Heart right ventricle (tissue), 16 donors: ENCODE data around the gene PTPRN2. TPM values are rescaled to one million over a fixed set of nuclear protein-coding genes. Genes with fewer than 3 reads are reported as not detected.

ENCODE experiments used
- ATAC-seq, 8 donors: fragments of 200-7000 bp; cut with Tn5 transposase; one replicate each; pipeline ENCODE4 v1.9.1; 2020; ENCODE audit warnings: mild to moderate bottlenecking in 8 of 8, moderate library complexity in 8 of 8, moderate number of reproducible peaks in 1 of 8
- DNase-seq, 2 donors: peaks; one replicate each; pipeline ENCODE4 v3.0.0-alpha.2; 2020
- H3K27ac ChIP-seq, 10 donors: fragments of 200-600 bp; sonication (generic) in 2 of 10; one replicate each; pipeline versions ENCODE4 v1.5.0 to v1.8.0; 2020 to 2022; ENCODE audit warnings: mild to moderate bottlenecking in 3 of 10
- H3K27me3 ChIP-seq, 7 donors: fragments of 200-600 bp; one replicate each; pipeline ENCODE4 v1.8.0; 2021 to 2022; ENCODE audit warnings: mild to moderate bottlenecking in 2 of 7
- H3K36me3 ChIP-seq, 9 donors: fragments of 200-600 bp; sonication (generic) in 1 of 9; one replicate each; pipeline versions ENCODE4 v1.5.0 to v1.8.0; 2020 to 2022; ENCODE audit warnings: mild to moderate bottlenecking in 2 of 9
- H3K4me1 ChIP-seq, 9 donors: fragments of 200-600 bp; sonication (generic) in 1 of 9; one replicate each; pipeline versions ENCODE4 v1.5.0 to v1.8.0; 2020 to 2022; ENCODE audit warnings: mild to moderate bottlenecking in 4 of 9
- H3K4me3 ChIP-seq, 10 donors: fragments of 200-600 bp; sonication (generic) in 2 of 10; one replicate each; pipeline versions ENCODE4 v1.5.0 to v1.8.0; 2020 to 2022; ENCODE audit warnings: mild to moderate bottlenecking in 7 of 10, moderate library complexity in 2 of 10
- H3K9me3 ChIP-seq, 11 donors: fragments of 200-600 bp in 10 of 11; sonication (generic) in 2 of 11; one replicate each; pipeline versions ENCODE4 v1.5.0 to v1.8.0; 2013 to 2022; ENCODE audit warnings: mild to moderate bottlenecking in 2 of 11, control low read depth in 1 of 11, moderate library complexity in 1 of 11
- WGBS, 2 donors: extraction: QIAGEN DNeasy Blood & Tissue Kit; methylation state at CpG; one replicate each; pipeline ENCODE4 v1.1.7; 2013; ENCODE audit warnings: inconsistent platforms in 1 of 2; 5-methylcytosine and 5-hydroxymethylcytosine counted together
- intact Hi-C, 10 donors: fragments of 100-400 bp; cut with DNase I; formaldehyde crosslinking; loops; one replicate each; pipeline versions ENCODE4 v1.11.1 to v1.14.2; 2022
- polyA plus RNA-seq, 2 donors: library from polyadenylated mRNA; stranded (reverse); fragments of 200-250 nt; gene quantifications; one replicate each; pipeline ENCODE4 v1.2.3, GENCODE V29; 2013
- total RNA-seq, 10 donors: library from RNA; stranded (reverse); fragmentation: NEBNext Ultra II Directional in 3 of 10; extraction: Animal tissue kit (Norgen Biotek cat#: 25700) in 3 of 10; gene quantifications; one replicate each; pipeline versions ENCODE4 v1.2.1 to v1.2.4, GENCODE V29; 2021 to 2023
- TF ChIP-seq, protein P1 (sequence below), 9 donors: fragments of 200-600 bp; sonication (generic) in 2 of 9; IDR thresholded peaks; one replicate each; pipeline versions ENCODE4 v1.5.0 to v1.8.0; 2021 to 2022; ENCODE audit warnings: antibody characterized with exemption in 9 of 9, mild to moderate bottlenecking in 5 of 9, moderate library complexity in 1 of 9
- donor health status: Arrhythmogenic right ventricular cardiomyopathy.
- donor health status: ischemic (EF 13 %, LVEDD 7.1; RV severe dilation, severe dysfunction).
- donor health status: healthy with polysubstance abuse.
- donor health status: DM: no; HTN: yes; CAD: no.
- donor health status: DM: no; HTN: no; CAD: no.
- donor health status: ischemic (EF 25% LVEDD 6.9; RV normal size, moderate dysfunction).
- donor health status: ischemic (EF 25% LVEDD 5.7; RV mildly dilated, moderate dysfunction).
- donor health status: healthy.
- donor health status: DM: yes; HTN: yes; CAD: no.
- donor health status: Ischemic cardiomyopathy.
- donor health status: ischemic (EF 35%, LVEDD 5.7; RV mildly dilated, moderate dysfunction).
- donor health status: nonischemic (EF 11% LVEDD 7.7; RV severe dilation, severe dysfunction).
- donor health status: DM: yes; HTN: yes; CAD: no.
- donor health status: PGD.
- donor health status: ischemic (EF 29% LVEDD 5.4; RV normal size, mild dysfunction).
- donor health status: nonischemic (EF 23%, LVEDD 6.1; RV moderate dilation, normal function).

The PTPRN2 gene
- total and polyA plus RNA-seq, 12 donors, result 0.82 to 1.8 (median 1.3) TPM

DNA sequence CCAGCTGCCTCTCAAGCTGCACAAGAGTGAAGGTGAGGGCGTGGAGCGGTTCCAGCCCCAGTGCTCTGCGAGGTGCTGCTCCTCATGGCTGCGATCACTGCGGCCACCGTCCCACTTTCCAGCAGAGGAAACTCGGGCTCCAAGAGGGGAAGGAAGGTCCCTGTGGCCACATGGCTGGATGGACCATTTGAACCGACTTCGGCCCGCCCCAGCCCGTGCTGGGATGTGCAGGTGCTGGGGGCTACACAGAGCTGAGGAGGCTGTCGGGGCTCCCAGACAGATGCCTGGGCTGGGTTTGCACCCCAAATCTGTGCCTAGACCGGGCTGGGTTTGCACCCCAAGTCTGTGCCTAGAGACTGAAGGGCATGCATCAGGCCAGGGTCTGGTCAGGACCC is 1064.3 kb downstream of the PTPRN2 start:
- ATAC-seq (no peak), DNase-seq (no peak)
- intact Hi-C loops, result no loop called here

DNA sequence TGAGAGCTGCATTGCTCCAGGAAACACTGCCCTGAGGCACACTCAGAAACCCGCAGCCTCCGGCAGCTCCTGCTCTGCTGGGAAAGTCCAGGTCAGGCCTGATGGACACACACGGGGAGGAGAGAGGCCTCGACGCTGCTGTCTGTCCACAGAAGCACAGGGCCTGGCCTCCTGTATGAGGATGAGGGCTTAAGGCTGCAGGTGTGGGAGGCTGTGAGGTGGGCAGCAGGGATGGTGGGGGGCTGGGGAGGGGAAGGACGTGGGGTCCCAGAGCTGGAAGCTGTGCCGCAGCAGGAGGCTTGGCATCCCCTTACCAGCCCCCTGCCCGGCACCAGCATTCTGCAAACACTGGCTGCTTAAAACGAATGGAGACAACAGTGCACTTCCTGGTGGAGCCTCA is 1064.7 kb downstream of the PTPRN2 start:
- H3K4me3 ChIP-seq, result no peak overlapping the region
- H3K27ac ChIP-seq, result no peak overlapping the region
- H3K36me3 ChIP-seq, result no peaks in the 10 kb centered on the region
- intact Hi-C loops, result no loop called here
- ATAC-seq, result no peak
- TF ChIP-seq, protein P1, sequence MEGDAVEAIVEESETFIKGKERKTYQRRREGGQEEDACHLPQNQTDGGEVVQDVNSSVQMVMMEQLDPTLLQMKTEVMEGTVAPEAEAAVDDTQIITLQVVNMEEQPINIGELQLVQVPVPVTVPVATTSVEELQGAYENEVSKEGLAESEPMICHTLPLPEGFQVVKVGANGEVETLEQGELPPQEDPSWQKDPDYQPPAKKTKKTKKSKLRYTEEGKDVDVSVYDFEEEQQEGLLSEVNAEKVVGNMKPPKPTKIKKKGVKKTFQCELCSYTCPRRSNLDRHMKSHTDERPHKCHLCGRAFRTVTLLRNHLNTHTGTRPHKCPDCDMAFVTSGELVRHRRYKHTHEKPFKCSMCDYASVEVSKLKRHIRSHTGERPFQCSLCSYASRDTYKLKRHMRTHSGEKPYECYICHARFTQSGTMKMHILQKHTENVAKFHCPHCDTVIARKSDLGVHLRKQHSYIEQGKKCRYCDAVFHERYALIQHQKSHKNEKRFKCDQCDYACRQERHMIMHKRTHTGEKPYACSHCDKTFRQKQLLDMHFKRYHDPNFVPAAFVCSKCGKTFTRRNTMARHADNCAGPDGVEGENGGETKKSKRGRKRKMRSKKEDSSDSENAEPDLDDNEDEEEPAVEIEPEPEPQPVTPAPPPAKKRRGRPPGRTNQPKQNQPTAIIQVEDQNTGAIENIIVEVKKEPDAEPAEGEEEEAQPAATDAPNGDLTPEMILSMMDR (IDR thresholded peaks at IDR 0.05), result no peak
- H3K4me1 ChIP-seq, result no peaks in the 10 kb centered on the region
- WGBS, 2 donors, result 55 to 58% methylated on average over 9 of the region's 9 CpGs
- no peaks in the 10 kb centered on the region for H3K9me3 ChIP-seq
- no peak for DNase-seq
- peaks cover 0 to 40% (median 15%) of the 10 kb centered on the region in 7 donors for H3K27me3 ChIP-seq

More for the DNA sequence above, 1064.3 kb downstream of the PTPRN2 start:
- Histone ChIP-seq H3K36me3 (no peaks in the 10 kb centered on the region), H3K4me3 (no peak overlapping the region), H3K27me3 (peaks cover 0 to 36% (median 15%) of the 10 kb centered on the region in 7 donors), H3K4me1 (no peaks in the 10 kb centered on the region), H3K9me3 (no peaks in the 10 kb centered on the region), H3K27ac (no peak overlapping the region)
- WGBS, 2 donors, result 85 to 88% methylated on average over 13 of the region's 13 CpGs
- TF ChIP-seq, protein P1 (IDR thresholded peaks at IDR 0.05), result no peak

DNA sequence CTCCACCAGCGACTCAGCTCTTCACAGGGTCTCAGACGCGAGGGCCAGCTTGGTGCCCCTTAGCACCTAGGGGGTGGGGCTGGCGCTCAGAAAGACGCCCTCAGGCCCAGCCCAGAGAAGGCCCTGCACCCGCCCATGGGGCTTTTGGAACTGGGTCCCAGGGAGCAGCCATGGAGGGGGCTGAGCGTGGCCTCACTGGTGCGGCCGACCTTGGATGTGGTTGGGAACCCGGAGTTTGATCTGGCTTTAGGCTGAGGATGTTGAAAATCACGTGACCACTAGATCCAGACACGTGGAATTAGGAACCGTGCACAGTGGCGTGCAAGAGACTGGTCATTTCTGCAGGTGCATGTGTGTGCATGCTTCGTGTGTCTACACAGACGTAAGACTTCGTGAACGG is 1065.4 kb downstream of the PTPRN2 start:
- Histone ChIP-seq H3K27ac (no peak overlapping the region), H3K9me3 (no peaks in the 10 kb centered on the region), H3K36me3 (no peaks in the 10 kb centered on the region), H3K4me3 (no peak overlapping the region), H3K4me1 (no peaks in the 10 kb centered on the region), H3K27me3 (peaks cover 0 to 44% (median 15%) of the 10 kb centered on the region in 7 donors)
- intact Hi-C loops, result no loop called here
- TF ChIP-seq, protein P1 (IDR thresholded peaks at IDR 0.05), result no peak
- WGBS, 2 donors, result 87 to 91% methylated on average over 18 of the region's 18 CpGs
- ATAC-seq, result no peak
- DNase-seq, result no peak

DNA sequence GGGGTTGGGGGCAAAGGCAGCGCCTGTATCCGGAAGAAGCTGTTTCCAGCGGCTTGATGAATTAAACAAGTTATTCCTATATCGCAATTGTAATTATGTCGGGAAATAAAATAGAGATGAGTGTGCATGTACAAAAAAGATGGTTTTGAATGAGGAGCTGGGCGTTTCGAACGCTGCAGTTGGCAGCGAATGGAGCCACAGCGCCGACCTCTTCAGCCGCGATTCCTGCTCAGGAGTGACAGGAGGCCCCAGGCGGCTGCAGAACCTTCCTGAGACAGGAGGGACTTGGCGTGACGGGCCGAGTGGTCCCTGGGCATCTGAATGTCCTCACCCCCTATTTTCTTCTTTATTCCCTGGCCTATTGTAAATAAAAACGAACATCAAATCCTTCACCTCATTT is 1065.9 kb downstream of the PTPRN2 start:
- TF ChIP-seq, protein P1 (IDR thresholded peaks at IDR 0.05), result no peak
- no peaks in the 10 kb centered on the region for H3K9me3 ChIP-seq
- peaks cover 0 to 48% (median 15%) of the 10 kb centered on the region in 7 donors for H3K27me3 ChIP-seq
- H3K4me3 ChIP-seq, result no peak overlapping the region
- WGBS, 2 donors, result 88 to 90% methylated on average over 18 of the region's 18 CpGs
- no peak for DNase-seq
- H3K36me3 ChIP-seq, result no peaks in the 10 kb centered on the region
- H3K27ac ChIP-seq, result no peak overlapping the region
- intact Hi-C loops, result no loop called here
- no peaks in the 10 kb centered on the region for H3K4me1 ChIP-seq
- ATAC-seq, result no peak
